HG03378 (cell line): ENCODE data around the gene LCK.

ENCODE experiments used
- ATAC-seq: cut with Tn5 transposase; IDR thresholded peaks from one replicate; pipeline ENCODE4 v1.9.1; 2021; ENCODE audit warnings: mild to moderate bottlenecking, moderate library complexity; ENCODE audit not compliant: unreplicated experiment

The LCK gene

DNA sequence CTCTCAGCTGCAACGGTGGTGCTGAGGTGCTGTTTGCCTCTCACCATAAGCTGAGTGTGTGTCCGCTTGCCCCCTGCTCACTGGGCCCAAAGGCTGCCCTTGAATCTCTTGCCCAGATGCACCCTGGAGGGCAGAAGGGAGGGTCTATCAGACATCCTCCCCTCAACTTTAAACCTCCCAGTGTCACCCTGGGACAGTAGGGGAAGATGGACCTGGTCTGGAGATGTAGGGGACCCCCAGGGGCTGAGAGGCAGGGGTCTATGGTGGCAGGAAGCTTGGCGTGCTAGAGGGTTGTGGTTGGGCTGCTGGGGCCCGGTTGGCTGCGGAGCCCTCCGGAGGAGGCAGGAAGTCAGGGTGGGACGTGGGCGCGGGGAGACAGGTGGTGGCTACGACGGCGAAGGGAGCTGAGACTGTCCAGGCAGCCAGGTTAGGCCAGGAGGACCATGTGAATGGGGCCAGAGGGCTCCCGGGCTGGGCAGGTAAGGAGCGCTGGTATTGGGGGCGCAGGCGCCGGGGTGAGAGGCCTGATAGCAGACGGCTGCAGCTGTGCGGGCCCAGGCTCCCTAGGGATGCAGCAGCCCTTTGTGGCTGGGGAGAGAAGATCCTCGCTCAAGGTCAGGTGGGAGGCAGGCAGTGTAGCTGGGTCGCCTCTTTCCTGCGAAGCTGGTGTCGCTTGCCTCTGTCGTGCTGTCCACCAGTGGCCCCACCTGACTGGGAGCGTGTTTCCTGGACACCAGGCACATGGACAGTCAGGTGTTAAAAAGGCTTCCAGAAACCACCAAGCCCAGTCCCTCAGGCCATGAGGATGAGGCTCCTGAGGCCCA is at the start of gene LCK:
Gene LCK (plus strand): TSS at position 373 of the 824 bp plus-strand sequence. CDS start 23,065 bp downstream, outside the sequence.
- ATAC-seq: no peak

- no peak for ATAC-seq
Observed at GRCh38 chr1:32204943-32205361, 46.1 kb upstream of the LCK start.

DNA sequence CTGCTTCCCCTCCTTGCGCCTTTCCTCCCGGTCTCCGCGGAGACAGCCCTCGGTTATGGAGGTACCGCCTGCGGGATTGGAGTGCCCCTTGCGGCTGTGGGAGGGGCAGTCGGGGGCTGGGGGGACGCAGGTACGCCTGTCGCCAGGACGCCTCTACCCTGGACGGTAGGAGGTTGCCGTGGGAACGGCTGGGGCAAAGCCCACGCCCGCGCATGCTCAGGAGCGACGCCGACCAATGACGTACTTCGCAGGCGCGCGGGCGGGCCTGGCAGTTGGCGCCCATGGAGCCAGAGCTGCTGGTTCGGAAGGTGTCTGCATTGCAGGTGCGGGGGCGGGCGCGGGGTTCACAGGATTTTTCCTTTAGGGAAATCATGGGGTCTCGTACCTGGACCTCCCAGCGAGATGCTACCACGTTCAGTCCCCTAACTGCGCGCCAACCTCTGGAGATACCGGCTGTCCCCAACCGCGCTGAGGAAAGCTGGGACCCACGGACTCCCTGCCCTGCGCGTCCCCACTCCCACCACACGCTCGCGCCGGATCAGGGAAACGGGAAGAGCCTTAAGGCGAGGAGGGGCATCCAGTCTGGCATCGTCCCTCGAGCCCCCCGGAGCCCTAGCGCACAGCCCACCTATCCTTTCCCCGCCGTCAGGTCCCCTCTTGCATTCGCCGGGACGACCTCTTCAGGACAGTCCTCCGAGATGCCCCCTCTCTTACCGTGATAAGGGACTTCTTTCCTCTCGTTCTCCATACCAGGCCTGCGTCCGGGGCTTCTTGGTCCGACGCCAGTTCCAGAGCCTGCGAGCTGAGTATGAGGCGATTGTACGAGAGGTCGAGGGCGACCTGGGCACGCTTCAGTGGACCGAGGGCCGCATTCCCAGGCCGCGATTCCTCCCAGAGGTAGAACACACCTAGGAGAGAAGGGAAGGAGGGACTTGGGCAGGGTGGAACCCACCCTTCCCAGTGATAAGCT is 45.4 kb upstream of the LCK start, which contains the start of gene IQCC:
Gene IQCC (plus strand): TSS at position 271 of the 970 bp plus-strand sequence. CDS start 11 bp downstream, at position 282.
- no peak for ATAC-seq

- no peak for ATAC-seq
Observed at GRCh38 chr1:32208469-32208868, 42.6 kb upstream of the LCK start.

DNA sequence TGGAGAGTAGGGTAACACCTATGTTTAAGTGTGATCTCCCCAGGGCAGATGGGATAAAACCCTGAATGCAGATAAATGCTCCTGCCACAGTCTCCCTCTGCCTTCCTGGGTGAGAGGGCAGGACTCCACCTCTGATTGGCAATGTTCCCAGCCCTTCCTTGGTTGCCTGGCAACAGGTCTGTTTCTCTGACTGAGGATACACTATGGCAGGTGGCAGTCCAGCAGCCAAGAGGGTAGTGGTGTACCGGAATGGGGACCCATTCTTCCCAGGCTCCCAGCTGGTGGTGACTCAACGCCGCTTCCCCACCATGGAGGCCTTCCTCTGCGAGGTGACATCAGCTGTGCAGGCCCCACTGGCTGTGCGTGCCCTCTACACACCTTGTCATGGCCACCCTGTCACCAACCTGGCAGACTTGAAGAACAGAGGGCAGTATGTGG is 42.2 kb upstream of the LCK start, which contains the start of gene DCDC2B:
Gene DCDC2B (plus strand): TSS at position 199 of the 438 bp plus-strand sequence. CDS start 5 bp downstream, at position 204.
- ATAC-seq: no peak

DNA sequence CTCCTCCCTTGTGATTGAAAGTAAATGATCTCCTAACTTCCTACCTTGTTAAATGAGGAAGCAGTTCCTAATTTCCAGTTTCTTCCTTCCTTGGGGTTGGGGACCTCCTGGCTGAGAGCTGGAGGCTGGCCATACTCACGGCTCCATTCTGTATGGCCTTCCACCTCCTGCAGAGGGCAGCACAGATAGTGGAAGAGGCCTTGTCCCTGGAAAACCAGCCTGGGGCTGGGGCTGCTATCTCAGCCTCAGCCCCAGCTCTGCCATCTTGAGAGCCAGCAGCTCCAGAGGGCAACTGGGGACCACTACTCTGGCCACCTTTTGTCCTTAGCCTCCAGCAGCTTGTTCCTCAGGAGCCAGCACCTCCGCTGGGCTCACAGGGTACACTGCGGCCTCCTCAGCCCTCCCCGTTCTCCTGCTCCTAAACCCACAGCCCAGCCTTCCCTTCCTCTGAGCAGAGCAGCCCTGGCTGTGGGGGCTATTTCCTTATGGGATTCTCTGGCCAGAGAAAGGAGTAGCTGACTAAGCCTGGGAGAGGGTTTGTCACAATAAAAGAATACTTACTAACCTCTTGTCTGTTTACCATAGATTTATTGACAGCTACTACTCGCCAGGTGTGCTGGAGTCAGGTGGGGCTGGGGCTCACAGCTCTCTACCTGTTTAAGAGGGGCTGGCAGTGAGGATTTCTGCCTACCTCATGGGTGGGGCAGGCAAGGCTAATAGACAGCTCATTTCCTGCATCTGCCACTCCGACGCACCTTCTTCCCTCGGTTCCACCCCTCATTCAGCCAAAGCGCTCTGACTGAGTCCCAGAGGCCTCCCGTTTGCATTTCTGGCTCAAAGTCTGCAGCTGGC is 35.2 kb upstream of the LCK start:
- no peak for ATAC-seq

- ATAC-seq: no peak
Observed at GRCh38 chr1:32216566-32216965, 34.5 kb upstream of the LCK start.

GRCh38 chr1:32219022-32219421 is 32.0 kb upstream of the LCK start:
- ATAC-seq: no peak

DNA sequence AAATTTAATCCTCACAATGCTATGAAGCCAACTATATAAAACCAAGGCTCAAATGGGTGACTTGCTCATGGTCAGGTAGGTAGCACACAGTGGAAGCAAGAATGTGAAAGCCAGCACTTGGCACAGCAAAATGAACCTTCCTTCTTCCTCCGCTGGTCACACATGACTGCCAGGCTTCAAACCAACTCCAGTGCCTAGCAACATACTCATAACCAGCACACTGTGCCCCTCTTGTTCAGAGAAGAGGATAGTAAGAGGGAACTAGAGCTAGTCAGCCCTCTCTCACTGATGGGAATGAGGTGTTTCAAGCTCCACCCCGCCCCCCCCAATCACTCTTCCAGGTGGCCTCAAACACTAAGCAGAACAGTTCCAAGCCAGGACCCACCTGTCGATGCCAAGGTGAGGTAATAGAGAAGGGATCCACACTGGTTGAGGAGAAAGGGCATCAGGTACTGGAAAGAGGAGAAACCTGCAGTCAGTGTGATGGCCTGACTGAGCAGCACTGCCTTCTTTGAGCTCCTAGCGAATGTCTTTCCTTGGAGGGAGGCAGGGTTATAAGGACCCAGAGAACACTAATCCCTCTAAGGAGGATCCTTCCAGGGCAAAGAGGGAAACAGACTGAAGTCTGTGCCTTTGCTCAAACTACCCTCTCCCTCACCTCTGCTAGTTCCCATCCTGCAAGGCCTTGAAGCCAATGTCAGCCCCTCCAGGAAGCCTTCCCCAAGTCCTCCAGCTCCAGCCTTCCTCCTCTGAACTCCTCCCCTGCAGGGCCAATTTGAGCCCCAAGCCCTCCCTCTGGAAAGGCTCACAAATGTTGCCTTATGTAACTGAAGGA is 30.1 kb upstream of the LCK start:
- no peak for ATAC-seq

DNA sequence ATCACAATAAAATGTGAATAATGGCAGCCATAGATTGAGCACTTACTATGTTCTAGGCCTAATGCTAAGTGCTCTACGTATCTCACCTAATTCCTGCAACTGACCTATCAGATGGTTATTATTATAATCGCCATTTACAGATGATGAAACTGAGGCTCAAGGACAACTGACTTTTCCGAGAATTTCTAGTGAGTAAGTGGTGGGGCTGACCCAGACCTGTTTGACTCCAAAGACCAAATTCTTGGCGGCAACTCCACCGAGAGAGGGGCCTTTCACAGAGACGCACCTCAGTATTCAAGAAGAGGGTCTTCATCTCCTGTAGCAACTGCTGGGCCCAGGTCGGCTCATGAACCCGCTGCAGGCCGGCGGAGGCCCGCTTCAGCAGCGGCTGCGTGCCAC is 29.5 kb upstream of the LCK start:
- no peak for ATAC-seq

GRCh38 chr1:32221980-32222755 is 28.9 kb upstream of the LCK start, which contains the start of the genes EIF3I and TMEM234:
TSS of gene EIF3I (plus strand) at chr1:32222407. CDS start at chr1:32222442, 35 bp downstream.
TSS of gene TMEM234 (minus strand) at chr1:32222353. CDS start at chr1:32222322, 31 bp downstream.
- peak; percentile 80 for ATAC-seq

DNA sequence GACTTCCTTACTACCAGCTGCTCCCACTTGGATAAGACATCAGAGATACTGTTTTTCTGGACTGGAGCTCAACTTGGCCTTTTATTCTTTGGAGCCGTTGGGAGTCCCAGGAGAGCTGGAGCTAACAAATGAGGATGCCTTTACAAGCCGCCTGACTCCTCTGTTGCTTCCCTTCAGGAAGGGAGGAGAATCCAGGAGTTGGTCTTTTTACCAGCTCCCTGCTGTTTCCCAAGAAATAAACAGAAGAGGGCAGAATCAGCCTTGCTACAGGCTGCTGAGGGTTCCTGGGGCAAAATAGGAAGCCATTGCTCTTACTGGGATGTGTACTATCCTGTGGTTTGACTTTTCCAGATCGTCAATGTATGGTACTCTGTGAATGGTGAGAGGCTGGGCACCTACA is 27.4 kb upstream of the LCK start:
- ATAC-seq: no peak

GRCh38 chr1:32224285-32224684 is 26.8 kb upstream of the LCK start:
- ATAC-seq: no peak

DNA sequence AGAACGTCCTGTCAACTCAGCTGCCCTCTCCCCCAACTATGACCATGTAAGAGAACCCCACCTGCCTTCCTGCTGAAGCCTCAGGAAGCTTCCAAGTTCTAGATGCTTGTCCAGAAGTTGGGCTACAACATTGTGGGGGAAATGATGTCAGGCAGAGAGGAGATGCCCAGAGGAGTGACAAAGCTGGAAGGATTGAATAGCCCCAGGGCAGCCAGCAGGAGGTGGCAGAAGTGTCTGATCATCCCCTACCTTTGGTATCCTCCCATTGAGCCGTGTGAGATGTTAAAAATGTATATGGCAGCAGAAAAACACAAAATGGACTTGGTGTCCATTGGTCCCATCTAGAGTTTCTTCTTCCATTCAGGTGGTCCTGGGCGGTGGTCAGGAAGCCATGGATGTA is 22.3 kb upstream of the LCK start:
- no peak for ATAC-seq

DNA sequence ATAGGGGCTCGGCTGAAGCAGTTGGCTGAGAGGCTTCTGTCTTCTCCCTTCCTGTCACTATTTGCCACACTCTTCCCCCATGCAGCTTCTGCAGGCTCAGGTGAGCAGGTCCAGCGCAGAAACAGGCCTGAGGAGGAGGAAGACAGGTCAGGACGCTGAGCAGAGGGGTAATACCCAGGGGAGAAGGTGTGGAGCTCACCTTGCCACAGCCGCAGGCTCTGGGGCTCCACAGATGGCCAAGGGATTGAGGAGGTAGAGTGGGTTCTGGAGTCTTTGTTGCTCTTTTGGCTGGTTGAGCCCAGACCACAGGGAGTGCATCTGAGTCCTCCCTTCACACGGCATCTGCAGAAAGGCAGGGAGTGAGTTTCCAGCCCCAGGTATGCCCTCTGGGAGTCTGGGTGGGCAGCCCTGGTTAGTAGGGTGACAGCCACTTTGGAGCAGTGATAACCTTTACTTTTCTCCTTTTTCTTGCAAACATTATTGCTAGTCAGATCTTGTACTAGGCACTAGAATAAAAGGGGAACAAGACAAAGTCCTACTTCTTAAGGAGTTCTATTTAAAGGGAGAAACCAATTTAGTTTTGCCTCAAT is 19.1 kb upstream of the LCK start:
- ATAC-seq: no peak

GRCh38 chr1:32232558-32233304 is 18.3 kb upstream of the LCK start:
- no peak for ATAC-seq

- ATAC-seq: no peak
Observed at GRCh38 chr1:32234792-32235191, 16.3 kb upstream of the LCK start.
